ENCODE results near the gene ARHGAP4.
A peak's percentile ranks its signal among the peaks of the same experiment; 100 is the strongest.

Gene ARHGAP4

GRCh38 chrX:153925739-153926551 lies at the start of gene ARHGAP4:
Gene ARHGAP4, minus strand, starts transcription at chrX:153926264. Its CDS starts 62 bp downstream, at chrX:153926202.
- DNase-seq: no peak

DNA sequence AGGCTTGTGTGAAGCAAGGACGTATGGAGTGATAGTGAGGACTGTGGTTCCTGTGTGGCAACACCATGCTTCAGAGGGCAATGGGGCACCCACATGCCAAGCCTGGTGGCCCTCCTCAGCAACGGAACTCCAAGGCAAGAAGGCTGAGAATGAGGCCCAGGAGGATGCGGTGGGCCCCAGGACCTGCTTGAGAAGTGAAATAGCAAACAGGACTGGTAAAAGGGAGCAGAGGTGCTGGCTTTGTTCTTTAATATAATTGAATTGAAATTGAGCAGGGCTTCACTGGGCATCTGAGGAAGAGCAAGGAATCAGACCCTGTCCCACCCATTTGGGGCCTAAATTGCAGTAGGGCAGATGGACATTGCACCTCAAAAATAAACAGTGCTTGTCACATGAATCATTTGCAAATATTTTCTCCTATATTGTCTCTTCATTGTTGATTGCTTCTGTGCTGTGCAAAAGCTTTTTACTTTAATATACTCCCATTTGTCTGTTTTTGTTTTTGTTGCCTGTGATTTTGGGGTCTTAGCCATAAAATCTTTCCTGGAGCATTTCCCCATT lies 48.7 kb upstream of the ARHGAP4 start:
- no peak for DNase-seq

GRCh38 chrX:153974003-153974725 lies 48.1 kb upstream of the ARHGAP4 start:
- no peak for DNase-seq

DNA sequence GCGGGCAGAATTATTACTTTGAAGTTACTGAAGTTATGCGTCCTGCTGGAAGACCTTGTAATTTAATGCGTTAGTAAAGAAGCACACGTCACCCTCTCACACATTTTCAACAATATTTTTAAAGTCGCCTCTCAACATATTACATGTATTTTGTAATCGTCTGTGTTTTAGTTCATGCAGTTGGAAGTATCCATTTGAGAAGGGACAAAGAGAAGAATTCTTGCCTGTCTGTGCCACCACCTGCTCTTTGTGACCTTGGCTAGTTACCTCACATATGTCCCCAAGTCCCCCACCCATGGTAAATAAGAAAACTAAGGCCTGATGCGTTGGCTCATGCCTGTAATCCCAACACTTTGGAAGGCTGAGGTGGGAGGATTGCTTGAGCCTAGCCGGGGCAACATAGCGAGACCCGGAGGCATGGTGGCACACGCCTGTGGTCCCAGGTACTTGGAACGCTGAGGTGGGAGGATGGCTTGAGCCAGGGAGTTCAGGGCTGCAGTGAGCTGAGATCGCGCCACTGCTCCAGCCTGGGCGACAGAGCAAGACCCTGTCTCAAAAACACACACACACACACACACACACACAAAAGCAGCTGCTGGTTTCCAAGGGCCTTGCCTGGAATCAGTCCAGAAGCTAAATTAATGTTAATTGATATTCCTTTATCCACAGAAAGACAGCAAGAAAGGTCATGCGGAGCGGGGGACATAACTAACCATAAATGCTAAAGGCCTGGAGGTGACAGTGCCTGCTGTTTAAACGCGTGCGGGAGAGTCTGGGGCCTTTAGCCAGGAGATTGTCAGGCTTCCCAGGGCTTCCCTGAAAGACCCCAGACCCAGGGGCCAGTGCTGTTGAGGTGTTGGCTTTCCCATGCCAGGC lies 47.3 kb upstream of the ARHGAP4 start:
- no peak for DNase-seq

GRCh38 chrX:153972368-153973126 lies 46.5 kb upstream of the ARHGAP4 start, which contains the start of gene TMEM187:
Gene TMEM187, plus strand, starts transcription at chrX:153972754. Its CDS starts 9,309 bp downstream, at chrX:153982063.
- peak; percentile 94 for DNase-seq

GRCh38 chrX:153971450-153972367 lies 45.6 kb upstream of the ARHGAP4 start, which contains the start of gene HCFC1:
Gene HCFC1, minus strand, starts transcription at chrX:153971818. Its CDS starts 978 bp downstream, at chrX:153970840.
- DNase-seq: peak; percentile 92

DNA sequence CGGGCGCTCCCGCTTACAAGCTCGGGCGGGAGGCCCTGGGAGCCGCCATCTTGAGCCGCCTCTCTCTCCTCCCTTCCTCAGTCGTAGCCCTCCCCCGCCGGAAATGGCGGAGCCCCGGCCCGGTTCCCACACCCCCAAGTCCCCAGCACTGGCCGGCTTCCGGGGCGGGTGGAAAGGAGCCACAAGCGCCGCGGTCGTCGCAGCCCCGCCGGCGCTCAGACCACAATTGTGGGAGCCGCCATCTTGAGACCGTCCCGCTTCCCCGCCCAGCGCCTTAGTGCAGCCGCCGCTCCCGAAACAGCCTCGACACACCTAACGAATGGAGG lies 45.0 kb upstream of the ARHGAP4 start:
- DNase-seq: peak; percentile 90

DNA sequence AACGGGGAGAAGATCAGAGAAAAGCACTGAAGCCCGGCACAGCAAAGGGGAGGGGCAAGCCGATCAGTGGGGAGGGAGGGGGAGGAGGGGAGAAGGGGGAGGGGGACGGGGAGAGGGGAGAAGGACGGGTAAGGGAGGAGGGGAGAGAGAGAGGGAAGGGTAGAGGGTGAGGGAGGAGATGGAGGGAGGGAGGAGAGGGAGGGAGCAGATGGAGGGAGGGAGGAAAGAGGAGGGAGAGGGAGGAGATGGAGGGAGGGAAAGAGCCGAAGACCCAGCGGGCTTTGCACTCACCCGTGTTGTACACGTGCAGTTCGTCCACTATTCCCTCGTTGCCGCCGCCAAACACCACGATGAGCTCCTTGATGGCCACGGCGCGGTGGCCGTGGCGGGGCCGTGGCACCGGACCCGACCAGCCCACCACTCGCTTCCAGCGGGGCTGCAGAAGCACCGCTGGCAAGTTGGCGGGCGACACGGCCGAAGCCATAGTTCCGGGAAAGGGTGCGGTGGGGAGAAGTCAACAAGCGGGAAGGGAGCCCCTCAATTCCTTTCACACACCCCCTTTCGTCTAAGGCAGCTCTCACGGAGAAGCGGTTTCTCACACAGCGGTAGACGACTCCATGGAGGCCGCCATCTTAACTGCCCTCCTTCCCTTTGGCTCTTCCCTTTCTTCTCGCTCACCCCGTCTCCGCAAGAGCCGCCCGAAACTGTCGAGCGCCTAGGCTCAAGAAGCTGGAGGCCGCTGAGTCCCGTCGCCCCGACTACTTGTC lies 44.5 kb upstream of the ARHGAP4 start:
- DNase-seq: no peak

- no peak for DNase-seq
Observed at GRCh38 chrX:153969904-153970356, 43.9 kb upstream of the ARHGAP4 start.

DNA sequence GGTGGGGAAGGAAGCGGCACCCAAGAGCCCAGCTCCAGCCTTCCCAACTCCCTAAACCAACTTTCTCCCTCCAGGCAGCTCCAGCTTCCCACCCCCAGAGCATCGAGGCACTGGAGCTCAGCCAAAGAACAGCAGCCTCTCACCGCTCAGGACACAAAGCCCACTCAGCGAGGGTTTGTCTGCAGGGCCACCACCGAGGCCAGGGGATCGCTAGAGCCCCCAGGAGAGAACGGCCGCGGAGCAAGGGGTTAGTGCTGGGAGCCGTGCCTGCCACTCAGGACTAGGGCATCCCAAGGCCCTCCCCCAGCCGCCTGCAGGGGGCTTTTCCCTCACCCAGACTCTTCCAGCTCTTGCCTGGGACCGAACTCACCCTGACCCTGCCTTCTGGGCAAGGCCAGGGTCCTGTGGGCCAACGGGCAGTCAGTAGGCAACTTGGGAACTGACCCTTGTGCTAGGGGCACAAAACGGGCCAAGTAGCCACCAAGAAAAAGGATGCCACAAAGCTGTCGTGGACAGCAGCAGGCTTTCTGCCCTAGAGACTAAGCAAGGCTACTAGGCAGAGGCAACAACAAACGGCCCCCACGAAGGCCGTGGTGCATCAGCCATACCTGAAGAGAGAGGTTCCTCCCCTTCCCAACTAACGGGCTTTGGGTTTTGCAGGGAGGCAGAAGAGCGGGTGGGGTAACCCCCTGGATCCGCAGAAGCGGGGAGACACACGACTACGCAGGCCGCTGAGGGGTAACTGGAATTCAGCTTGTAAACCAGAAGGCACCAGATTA lies 43.2 kb upstream of the ARHGAP4 start:
- no peak for DNase-seq

GRCh38 chrX:153968754-153969124 lies 42.7 kb upstream of the ARHGAP4 start:
- DNase-seq: no peak

DNA sequence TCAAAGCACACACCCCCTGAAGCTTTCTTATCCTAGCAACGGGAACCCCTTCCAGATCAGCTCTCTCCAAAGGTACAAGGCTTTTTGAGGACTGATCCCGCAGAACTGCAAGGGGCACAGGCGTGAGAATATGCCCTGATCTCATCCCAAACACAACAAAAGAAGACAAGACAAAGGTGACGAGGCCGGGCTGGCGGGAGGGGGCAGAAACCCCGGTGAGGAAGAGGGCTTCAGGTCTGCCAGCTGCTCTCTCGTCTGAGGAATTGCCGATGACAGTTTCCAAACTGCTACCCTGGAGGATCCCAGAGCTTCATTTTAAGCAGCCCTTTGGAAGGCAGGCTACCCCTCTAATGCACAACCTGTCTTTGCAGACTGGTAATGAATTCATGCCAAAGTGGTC lies 42.2 kb upstream of the ARHGAP4 start:
- DNase-seq: no peak

DNA sequence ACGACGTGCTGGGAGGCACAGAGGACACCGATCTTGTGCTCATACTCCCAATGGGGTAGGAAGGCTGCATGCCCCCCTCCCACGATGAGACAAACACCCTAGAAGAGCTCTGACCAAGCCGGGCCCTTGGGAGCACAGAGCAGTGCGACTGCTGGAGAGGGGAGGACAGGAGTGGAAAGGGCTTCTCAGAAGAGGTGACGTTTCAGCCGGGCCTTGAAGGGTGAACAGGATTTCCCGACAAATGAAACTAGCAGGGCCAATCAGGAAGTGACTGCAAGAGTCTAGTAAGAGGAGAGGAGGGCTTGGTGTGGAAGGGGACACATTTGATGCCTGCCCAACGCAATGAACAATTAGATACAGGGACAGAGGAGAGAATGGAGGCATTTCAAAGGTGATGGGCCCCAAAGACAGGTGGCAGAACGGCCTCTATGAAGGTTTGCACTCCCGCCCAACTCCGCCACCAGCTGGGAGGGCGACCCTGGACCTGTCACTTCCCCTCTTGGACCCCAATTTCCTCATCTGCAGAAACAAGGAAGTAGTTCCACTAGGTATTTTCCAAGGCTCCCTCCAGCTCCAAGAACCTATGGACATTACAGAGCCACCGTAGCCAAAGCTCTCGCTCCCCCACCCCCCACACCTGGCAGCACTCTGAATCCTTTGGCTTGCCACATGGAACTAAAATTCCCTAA lies 41.6 kb upstream of the ARHGAP4 start:
- DNase-seq: no peak

- no peak for DNase-seq
Observed at GRCh38 chrX:153966841-153967535, 40.9 kb upstream of the ARHGAP4 start.

- no peak for DNase-seq
Observed at GRCh38 chrX:153966283-153966688, 40.2 kb upstream of the ARHGAP4 start.

- no peak for DNase-seq
Observed at GRCh38 chrX:153965406-153965805, 39.3 kb upstream of the ARHGAP4 start.

DNA sequence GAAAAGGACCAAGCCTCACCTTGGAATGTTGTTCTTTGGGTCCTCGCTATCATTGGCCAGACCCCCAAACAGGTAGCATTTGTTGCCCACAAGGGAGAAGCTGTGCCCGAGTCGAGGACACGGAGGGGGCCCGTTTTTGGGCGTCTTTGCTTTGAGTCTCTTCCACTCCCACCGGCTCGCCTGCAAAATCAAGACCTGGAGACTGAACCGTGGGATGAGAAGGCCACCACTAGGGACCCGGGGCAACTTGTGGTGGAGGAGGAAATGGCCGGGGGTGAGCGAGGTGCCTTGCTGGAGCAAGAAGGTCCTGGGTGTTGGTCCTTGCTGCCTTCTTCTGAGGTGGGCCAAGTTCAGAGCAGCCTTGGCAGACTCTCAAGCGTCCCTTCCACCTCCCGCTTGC lies 38.0 kb upstream of the ARHGAP4 start:
- no peak for DNase-seq

DNA sequence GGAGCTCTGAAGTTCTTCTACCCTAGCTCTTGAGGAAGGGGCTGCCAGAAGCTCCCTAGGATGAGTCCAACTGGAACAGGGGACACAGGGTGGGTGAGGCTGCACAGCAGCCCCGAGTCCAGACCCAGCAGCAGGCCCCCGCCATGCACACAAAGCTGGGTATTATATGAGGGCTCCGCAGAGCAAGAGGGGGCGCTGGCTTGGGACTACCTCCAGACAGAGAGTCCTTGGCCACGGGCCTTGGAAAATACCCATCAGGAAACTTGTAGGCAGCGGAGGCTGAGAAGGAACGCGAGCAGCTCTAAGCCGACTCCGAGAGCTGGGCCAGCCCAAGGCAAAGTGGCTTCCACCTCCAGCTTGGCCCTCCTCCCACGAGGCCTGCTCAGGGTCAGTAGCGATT lies 37.5 kb upstream of the ARHGAP4 start:
- DNase-seq: no peak

Data from 8988T (cell line).